ENCODE results near the gene FHIT.

Gene FHIT

DNA sequence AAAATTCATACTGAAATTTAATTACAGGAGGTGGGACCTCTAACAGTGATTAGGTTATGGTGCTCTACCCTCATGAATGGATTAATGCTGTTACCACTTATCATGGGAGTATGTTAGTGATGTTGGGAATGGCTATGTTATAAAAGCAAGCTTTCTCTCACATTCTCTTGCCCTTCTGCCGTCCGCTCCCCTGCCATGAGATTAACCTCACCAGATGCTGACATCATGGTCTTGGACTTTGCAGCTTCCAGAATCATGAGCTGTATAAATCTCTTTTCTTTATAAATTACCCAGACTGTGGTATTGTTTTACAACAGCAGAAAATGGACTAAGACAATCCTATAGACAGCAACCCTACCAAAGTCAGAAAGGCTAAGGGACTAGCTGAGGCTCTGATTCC is 884.8 kb downstream of the FHIT start:
- no peak for DNase-seq

DNA sequence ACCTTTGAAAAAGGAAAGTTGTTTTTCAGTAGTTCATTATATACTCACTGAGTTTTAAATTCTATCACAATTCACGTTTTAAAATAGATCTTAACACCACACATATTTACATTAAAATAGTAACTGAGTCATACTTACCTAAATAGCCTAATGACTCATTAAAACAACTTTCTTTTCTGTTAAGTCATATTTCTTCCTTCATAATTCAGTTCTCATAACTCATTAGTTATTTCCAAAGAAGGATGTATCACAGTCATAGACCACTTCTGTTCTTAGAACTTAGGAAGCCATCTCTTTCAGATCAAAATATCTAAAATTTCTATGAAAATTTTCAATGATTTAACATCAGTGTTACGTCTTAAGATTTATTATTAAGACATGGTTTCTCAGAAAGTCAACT is 885.9 kb downstream of the FHIT start:
- DNase-seq, result peak; percentile 49

DNA sequence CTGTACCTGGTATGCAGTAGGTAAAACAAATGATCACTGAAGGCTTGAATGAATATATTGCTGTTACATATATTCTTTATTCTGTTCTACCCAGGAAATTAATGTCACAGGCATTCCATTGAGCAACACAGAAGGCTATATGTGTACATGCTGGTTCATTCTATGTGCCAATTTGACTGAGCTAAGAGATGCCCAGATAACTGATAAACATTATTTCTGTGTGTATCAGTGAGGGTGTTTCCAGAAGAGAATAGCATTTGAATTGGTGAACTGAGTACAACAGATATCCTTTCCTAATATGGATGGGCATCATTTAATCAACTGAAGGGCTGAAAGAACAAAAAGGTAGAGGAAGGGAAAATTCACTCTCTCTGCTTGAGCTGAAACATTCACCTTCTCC is 886.8 kb downstream of the FHIT start:
- no peak for DNase-seq

DNA sequence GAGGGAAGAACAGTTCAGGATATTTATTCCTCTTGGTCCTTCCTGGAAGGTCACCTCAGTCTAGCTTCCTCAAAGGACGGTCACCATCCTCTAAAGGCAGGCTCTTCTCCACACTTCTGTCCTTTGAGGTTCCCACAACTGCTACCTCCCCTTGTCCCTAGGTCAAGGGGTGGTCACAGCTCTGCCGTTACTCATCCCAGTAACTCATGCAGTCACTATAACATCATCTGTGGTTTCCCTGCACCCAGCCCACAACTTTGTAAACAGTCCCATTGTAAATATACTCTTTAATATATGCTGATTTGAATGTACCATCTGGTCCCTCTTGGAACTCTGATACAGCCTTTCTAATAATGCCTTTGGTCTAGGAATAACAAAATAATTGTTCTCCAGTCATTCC is 887.4 kb downstream of the FHIT start:
- DNase-seq, result no peak

DNA sequence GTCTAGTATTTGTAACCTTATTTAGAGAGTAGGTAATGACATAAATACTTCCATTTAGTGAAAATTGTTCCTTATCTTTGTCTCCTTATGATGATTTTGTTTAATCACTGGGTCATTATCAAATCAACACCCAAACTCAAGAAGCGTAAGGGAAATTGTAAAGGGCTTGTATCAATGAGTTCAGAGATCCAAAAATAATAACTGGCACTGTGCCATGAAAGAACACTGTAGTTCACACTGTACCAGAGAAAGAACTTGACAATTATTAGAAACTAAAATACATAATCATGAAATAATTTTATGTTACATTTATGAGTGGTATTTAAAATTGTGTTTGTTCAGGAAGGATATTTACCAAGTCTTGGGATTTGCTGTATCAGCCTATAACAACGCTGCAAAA is 895.4 kb downstream of the FHIT start:
- no peak for DNase-seq

DNA sequence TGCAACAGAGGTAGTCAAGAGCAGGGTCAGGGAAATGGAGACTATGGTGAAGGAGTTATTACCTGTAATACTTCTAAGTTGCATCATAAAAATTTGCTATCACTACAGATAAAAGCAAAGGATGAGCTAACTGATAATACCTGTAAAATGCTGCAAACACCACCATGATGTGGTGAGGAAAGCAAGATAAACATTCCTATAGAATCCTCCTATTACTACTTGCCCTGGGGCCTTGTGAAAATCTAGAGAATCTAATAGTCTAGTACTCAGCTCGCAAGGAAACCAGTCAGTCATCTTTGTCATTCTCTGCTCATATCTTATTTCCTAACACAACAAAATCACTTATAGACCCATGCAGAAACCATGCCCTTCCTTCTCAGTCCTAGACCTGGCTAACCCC is 899.8 kb downstream of the FHIT start:
- no peak for DNase-seq

DNA sequence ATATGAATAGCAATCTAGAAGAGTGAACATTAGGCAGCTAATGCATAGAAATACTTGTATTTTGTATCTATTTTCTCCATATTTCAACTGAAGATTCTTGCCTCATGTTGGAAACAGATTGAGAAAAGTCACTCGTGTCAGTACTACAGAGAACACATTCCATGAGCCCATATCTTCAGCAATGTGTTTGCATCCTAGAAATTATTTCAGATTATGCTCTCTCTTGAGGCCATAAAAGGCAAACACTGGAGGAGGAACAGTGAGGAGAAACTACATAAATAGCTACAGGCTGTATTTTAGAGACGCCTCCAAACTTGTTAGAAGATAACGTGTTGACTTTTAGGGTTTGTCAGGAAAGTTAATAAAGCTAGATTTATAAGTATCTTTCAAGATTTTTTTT is 906.9 kb downstream of the FHIT start:
- DNase-seq, result no peak

DNA sequence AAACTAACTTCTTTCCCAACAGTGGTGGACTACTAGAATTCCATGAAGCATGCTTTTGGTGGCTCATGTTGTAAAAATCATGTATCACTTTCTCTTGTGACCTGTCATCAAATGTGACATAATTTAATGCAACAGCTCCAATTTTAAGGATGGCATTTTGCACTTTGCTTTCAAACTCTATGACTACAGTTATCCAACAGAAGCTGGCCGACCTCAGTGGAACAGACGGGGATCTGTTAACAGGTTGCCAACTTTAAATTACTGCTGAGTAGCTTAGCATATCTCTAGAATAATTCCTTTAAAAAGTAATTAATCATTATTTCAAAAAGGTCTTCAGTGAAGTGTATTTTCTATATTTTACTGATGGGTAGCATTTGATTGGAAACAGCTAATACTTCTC is 907.4 kb downstream of the FHIT start:
- no peak for DNase-seq

DNA sequence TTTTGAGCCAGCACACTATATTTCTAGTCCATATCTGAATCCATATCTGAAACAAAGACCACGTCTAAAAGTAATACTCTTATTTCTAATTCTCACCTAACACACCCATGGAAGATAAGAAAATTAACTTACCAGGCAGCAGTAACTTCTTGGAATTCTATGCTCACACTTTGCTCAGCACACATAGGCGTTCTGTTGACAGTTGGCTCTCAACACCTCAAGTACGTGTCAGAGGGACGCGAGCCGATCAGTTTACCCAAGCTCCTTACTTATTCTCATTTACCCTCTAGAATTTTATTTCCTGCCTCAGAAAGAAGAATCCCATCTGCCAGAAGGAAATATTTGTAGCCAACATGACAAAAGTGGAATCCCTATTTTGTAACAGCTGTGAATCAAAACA is 911.9 kb downstream of the FHIT start:
- no peak for DNase-seq

DNA sequence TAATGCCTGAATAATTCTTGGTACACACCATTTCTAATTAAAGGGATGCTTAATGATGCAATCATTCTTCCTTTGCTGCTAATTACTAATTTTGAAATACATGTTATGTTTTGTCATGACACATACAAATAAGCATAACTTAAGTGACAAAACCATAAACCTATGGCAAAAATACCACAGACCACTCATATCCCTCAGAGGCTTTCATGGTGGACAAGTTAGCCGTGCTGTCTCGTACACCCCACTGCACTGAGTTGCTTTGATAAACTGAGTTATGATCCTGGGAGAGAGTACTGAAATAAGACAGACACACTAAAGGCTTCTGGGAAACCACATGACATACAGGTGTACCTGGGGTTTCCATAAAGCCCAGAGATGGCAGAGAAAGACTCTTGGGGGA is 913.8 kb downstream of the FHIT start:
- no peak for DNase-seq

DNA sequence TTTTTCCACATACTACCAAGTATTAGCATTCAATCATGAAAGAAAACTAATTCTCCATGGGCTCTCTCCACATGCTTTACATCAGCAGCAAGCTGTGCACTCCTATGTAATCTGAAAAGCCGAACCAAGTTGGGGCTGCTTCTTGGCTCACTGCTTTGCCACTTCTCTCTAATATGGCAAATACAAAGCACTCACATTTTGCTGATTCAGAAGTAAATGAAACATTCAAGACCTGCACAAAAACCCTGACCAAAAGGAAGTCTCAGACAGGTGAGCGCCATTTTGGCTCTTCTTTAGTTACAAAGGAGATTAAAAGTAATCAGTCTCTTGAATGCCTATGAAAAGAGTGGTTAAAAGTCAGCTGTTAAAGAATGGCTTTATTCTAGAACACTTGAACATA is 915.2 kb downstream of the FHIT start:
- DNase-seq, result no peak

DNA sequence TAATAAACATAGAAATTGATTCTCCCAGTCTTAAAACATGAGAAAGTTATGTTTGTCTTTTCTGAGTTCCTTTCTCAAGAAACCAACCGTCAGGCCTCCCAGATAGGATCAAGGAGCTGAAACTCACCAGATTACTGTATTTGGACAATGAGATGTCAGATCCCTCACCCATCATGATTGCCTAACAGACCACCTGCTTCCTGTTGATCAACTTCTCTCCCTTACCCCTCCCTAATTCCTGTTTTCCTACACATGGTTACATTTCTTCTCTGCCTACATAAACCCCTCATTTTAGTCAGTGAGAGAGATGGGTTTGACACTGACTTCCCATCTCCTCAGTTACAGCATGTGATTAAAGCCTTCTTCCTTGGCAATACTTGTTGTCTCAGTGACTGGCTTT is 917.5 kb downstream of the FHIT start:
- DNase-seq, result no peak

DNA sequence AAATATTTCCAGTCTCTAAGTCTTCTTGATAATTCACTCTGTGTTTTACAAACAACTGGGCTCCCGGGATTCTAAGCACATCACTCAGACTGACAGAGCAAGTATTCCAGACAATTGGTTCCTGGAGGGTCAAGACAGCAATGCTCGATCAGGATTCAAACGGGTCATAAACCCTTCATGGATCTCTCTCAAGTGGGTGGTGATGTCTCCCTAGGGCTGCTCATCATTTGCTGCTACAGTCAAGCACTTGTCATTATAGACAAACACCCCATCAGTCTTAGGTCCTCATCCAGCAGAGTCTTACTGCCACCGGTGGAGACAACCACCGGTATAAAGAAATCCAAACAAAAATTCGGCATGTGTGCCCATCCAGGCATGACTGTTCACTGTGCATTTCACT is 921.1 kb downstream of the FHIT start:
- no peak for DNase-seq

DNA sequence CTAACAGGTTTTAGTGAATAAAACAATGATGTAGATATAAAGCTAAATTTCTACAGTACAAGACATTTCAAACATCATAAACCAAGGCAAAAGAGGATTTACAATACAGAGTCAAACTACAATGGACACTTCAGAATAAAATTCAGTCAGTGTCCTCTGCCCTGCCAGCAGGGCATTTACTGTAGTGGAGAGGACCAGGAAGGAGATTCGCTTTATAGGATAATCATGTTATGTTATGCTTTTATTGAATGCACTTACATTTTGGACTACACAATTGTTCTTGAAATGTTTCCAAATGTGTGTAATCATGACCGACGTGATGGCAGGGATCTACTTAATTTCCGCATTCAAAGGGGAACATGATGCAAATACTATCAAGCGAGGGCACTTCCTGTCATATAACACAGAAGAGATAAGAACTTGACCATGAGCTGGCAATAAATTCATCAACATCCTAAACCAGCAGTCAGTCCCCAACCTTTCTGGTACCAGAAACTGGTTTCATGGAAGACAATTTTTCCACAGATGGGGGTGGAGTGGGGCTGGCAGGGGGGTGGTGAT is 925.6 kb downstream of the FHIT start:
- DNase-seq, result no peak

DNA sequence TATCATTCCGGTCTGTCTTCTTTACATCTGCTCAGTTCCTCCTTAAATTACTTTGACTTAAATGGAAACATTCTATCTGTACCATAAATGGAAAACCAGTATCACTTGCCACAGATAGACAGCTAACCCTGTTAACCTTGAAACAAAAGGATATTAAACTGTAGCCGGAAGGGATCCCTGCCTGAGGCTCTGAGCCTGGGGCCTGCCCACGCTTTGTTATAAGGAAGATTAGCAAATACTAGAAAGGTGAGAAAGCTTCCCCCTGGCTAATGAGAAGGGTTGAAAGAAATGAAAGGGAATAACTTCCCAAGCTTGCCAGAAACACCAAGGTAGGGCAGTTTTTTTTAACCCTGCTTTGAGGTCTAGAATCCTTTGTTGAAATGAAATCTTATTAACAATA is 927.6 kb downstream of the FHIT start:
- DNase-seq, result no peak

DNA sequence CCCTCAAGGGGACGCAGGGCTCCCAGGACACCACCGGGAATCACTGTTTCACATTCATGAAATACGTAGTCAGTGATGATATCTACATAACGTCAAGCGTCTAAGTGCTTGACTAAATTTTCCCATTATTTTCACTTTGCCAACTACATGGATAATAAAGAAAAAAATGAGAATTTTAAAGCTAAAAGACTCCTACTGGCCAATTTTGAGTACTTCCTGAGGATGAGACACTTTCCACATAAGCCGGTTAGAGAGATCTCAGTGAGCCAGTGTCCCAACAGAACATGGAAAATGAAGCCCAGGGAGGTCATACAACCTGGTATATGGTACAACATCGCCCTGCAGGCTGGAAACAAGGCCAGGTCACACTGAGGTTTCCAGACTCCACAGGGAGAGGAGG is 928.1 kb downstream of the FHIT start:
- DNase-seq, result no peak

DNA sequence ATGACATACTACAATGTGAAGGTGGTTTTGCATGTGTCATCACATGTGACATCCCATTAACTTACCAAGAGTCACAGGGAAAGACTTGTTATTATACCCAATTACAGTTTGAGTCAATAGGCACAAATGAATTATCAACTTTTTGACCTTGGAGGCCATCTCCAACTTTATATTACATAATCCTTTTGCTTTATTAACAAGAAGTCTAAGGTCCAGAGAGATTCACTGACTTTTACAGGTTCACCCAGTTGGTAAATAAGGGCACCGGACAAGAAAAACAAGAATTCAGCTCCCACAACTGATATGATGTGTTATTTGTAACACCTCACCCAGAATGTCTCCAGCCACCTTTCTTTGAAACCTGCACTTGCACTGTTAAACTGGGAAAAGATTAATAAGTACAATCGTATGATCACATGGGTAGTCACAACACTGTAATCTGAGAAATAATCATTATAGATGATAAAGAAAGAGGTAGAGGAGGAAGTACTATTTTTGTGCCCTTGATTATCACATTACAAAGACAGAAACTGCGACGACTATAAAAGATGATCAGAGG is 928.9 kb downstream of the FHIT start:
- DNase-seq, result no peak

DNA sequence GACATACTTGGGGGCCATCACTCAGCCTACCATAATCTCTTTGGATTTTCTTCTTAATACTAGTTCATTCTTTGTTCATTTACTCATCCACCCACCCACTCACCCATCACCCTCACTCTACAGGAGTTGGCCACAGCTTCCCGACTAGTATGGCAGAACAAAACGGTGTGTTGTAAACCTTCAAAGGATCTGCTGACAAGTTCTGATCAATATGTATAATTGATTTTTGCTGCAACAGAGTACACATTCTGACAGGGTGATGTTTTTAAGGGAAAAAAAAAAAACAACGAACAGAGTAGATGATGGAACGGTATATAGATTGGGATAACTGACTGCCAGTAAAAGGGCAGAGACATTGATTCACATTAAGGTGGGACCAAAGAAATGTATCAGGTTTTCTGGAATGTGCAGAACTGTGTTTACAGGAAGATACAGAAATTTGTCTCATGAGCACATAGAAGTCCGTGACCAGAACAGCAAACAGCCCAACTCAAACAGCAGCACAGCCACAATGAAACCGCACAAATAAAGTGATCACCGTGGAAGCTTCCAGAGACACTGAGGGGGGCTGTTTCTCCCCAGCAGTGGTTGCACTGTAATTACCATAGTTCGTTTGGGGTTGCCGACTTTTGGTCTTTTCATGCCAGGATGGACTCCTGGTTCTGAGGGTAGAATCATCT is 931.9 kb downstream of the FHIT start:
- DNase-seq, result no peak

DNA sequence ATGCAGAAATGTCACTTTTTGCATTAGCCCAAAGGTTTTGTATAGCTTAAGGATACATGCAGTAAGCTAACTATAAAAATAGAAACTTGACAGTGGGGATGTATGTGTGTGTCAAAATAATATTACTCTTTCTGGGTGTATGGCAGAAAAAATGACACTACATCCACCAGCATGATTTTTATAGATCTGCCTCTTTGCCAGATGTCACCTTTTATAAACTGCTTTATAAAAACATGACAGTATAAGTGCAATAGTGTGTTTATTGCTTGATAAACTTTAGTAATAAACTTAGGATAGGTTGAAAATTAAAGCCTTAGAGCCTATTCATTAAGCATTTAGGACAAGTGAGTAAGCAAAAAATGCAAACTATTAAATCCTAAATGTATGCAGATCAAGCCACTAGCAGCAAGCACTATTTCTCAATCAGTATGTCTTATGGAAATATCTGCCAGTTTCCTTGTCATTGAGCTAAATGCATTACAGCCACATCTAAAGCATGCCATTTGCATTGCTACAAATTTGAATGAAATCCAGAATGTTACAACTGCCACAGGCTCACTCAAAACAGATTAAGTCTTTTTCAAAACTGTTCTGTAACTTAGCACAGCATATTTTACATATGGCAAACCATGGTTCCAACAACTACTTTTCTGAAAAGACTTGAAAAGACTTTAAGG is 935.0 kb downstream of the FHIT start:
- peak; percentile 94 for DNase-seq

DNA sequence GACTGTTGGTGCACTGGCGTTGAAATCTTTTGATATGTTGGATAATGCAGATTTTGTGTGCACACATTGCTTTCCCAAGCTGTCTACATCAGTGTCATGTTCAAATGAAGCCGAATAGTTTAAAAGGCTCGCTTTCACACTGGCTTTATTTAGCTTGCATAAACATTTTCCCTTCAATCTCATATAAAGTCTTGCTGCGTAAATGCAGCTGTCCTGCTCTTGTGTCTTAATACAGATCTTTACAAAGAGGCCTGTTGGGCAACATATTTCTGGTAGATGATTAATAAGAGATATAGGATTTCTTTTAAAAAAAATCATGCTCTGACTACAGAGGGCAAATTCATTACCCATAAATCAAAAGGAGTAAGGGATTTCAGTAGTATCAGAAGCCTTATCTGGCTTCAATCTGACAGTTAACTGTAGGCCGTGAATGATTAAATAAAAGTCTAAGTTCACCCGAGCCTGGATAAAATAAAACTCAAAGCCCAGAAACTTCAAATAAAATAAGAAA is 937.2 kb downstream of the FHIT start:
- peak; percentile 11 for DNase-seq

DNA sequence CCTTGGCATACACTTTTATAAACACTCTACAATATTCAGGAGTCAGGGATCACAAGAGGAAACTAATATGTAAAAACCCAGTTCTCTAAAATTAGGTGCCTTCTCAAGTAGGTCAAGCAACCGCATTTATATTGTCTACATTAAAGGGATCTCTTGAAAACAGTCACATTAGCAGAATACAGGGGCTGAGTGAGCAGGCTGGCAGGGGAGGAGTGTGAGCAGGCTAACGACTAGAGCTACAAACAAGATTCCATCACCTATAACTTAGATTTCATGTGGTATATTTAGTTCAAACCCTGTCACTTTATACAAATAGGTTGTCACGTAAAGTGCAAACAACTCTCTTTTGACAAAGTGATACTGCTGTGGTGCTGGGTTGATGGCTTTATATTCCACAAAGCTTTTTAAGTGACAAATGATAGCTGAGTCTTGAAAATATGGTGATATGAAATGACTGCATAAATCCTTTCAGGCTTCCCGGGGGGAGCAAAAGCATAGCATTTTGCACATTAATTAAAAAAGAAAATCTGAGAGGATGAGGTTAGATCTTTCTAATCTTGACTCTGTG is 937.9 kb downstream of the FHIT start:
- no peak for DNase-seq

DNA sequence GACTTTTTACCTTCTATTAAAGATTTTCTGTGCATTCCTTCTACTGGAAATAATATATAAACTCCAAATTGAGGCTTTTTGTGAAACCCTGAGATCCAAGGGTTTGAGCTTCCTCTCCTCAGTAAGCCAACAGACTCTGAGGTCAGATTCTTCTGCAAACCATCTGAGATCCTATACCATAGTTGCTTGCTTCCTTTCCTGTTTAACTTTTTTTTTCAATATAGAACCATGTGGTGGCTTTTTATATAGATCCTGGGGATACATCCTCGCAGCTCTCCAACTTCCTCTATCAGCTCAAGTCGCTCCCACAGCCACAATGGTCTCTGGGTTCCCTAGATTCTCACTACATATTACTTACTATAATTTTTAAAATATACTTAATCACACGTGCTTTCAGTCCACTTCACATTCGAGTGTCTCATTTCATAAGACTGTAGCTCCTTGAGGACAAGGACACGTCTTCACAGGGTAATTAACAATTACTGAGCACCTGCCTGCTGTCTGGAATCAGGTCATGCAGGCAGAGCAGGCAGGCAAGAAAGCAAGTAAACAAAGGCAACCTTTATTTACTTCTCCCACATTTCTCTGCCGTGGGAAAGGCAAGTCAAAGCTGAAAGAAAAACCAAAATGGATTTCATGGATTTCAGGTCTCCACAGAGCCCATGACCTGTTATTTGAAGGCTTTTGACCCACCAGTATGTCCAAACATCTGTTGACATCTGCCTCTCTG is 941.5 kb downstream of the FHIT start:
- DNase-seq, result no peak

DNA sequence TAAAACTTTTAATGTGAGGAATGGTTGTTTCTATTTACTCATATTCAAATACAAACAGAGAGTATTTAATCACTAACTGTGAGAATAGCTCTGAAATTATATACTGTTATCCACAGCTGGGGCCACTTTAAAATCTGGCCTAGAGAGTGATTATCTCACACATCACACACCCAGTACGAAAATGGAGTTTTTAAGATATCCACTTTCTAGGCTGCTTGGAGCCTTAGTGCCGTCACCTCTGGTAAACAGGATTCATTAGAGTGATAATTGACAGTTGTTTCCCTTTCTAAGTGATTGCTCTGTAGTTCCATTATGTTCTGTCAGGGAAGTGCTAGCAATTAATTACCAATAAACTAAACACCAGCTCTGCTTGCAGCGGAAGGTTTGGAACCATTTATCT is 942.4 kb downstream of the FHIT start:
- no peak for DNase-seq

Data from fibroblast of skin of right quadriceps (primary cell).